Ureter (tissue), 1 donor: Measurements from ENCODE around the gene SIAE. TPM values are rescaled to one million over a fixed set of nuclear protein-coding genes. Genes with fewer than 3 reads are reported as not detected.

Source experiments
- DNase-seq: peaks from one replicate; pipeline ENCODE4 v3.0.0-alpha.2; 2020; ENCODE audit warnings: low spot score
- total RNA-seq: library from RNA; stranded (reverse); gene quantifications from one replicate; pipeline ENCODE4 v1.2.4, GENCODE V29; 2023
- donor health status: DM: yes; HTN: yes; CAD: no.

The SIAE gene
- total RNA-seq, 1 donor from 2014 or later, result 38.8 TPM

- DNase-seq, result no peak
Observed at GRCh38 chr11:124663861-124664260, 9.7 kb downstream of the SIAE start.

GRCh38 chr11:124662106-124662505 lies 11.4 kb downstream of the SIAE start:
- no peak for DNase-seq

GRCh38 chr11:124661553-124661952 lies 12.0 kb downstream of the SIAE start:
- no peak for DNase-seq

DNA sequence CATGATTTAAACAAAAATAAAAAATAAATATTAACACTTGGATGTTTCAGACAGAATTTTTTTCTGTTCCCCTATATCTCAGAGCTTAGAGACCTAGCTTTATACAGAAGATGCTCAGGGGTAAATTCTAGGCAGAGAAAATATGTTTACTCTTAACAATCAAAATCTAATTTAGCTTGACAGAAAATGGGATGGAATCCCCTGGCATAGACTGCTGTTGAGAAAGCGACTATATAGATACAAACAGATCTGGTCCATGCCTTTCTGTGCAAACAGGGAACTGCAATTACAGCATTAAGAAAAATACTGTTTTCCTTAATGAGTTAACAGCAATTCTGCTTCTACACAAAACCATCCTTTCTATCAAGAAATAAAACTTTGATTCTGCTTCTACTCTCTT lies 14.6 kb downstream of the SIAE start:
- DNase-seq, result no peak

DNA sequence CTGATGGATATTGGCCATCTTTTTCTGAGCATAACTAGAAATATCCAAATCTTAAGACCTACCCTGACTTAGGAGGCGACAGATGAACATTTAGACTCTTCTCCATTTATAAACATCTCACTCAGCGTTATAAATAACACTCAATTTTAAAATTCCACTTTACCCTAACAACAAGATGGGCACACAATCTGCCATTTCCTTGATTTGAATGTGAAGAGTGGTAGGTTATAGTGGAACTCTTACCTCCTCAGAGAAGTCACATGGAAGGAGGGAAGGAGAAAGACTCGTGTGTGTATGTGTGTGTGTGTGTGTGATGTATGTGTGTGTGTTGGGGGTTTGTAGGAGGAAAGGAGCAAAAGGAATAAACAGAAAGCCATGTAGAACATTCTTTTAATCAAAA lies 15.0 kb downstream of the SIAE start:
- no peak for DNase-seq

- no peak for DNase-seq
Observed at GRCh38 chr11:124657904-124658303, 15.6 kb downstream of the SIAE start.

DNA sequence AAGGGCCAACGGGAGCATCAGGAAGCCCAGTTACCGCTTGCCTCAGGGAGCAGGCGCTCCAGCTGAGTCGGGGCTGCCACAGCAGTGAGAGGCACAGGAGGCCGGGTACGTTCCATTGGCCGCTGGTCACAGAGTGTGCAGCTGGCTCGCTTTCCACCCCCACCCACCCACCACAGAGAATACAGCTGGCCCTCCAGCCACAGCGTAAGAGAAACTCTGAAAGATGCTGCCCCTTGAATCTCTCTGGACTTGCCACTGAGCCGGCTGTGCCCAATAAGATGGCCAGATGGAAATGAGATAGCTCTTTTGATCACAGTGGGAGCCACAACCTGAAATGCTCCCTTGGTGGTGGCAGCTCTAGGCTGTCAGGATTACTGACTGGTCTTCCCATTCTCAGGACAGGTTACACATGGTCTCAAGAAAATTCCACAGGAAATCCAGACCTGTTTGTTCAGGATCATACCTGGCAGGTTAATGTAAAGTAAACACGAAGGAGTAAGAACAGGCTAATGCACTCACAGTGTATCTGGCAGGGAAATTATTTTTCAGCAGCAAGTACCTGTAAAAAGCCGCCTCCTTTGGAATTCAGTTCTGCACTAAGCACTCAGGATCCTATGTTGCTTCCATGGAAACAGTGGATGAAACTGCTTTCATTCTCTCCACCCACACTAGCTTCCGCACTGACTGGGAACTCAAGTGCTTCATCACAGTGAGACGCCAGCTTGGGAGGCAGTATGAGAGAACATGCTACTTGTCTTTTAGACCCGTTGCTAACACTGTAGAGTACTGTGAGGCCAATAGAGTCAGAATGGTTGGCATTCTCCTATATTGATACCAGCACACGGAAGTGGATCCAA lies 16.5 kb downstream of the SIAE start:
- DNase-seq, result no peak

DNA sequence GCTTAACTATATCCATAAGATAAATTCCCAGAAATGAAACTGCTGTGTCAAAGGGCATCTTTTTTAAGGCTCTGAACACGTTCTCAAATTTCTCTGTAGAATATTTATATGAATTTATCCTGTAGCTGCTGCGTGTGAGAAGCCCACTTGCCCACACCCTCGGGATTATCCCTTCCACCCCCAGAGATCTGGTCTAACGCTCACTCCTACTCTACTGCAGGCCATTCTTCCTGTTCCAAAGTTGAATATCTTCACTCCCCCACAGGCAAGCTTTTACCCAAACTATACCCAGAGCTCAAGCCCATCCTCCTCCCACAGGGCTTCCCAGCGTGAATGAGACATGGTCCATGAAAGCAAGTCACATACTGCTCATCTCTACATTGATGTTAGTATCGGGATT lies 24.9 kb downstream of the SIAE start:
- no peak for DNase-seq

DNA sequence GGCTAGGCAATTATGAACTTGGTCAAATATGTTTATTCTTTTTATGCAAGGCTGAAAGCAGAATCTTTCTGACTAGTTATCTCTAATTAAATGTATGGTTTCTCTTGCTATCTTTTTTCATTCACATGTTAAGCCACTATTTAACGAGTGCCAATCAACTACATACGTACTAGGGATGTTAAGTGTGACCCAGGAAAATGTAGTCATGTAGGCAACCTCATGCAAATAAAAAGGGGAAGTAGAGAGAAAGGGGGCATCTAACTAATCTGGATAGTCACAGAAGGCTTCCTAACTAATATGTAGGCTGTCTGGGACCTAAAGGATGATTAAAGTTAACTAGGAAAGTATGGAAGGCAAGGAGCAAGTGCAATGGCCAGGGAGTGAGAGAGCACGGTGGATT lies 27.4 kb downstream of the SIAE start:
- DNase-seq, result no peak

- peak; percentile 59 for DNase-seq
Observed at GRCh38 chr11:124644426-124645280, 28.9 kb downstream of the SIAE start.

DNA sequence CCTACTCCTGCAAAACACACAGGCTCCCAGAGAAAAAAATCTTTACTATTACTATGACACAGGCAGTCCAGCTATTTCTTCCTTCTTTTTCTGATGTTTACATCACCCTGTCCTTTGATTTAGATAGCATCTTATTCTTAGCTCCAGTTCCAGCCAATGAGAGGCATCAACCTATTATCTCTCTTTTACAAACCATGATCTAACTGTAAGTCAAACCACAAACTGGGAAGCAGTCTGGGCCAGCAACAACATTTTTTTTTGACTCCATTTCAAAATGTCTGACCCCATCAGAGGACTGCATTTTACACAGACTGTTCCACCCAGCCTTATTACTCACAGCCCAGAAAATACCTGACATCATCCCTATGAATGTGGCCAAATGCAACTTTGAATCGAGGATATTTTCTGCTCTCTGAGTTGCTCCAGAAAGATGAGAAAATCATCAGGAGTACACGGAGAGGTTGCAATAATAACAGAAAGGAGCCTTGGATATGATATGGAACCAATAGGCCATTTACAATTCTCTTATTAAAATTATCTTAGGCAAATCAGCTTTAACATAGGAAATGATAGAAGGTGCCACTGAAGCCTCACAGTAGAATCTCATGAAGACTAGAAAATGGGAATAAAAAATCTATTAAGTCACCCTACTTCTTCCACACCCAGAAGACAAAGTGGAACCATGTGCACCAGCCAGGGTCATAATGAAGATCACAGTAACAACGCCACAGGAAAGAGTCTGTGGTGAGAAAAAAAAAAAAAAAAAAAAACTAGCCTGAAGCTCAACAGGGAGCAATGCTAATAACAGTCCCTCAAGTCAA lies 29.7 kb downstream of the SIAE start:
- DNase-seq, result no peak

GRCh38 chr11:124643042-124643604 lies 30.4 kb downstream of the SIAE start:
- no peak for DNase-seq

DNA sequence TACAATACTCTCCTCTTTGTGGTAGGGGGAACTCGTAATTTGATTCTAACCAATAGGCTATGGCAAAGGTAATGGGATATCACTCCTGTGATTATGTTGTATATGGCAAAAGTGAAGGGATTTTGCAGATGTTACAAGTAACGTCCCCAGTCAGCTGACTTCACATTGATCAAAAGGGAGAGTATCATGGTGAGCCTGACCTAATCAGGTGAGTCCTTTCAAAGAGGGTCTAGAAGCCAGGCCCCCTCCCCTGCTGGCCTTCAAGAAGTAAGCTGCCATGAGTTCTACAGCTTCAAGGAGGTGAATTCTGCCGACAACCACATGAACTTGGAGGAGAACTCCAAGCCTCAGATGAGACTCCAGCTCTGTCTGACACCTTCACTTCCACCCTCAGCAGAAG lies 30.9 kb downstream of the SIAE start:
- DNase-seq, result no peak

DNA sequence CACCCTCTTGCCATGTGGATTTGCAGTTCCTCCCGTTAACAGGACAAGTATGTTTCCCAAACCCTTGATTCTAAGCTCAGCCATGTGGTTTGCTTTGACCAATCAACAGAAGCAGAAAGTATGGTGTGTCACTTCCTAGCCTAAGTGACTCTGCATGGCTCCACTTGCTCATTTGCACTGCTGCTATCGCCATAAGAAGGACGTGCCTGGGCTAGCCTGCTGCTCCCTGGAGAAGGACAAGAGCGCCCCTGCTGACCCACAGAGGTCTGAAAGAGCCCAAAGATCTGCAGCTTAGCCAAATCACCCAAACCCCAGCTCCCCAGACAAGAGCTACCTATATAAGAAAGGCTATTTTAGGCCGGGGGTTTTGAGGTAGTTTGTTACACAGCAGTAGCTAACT lies 32.9 kb downstream of the SIAE start:
- DNase-seq, result no peak

DNA sequence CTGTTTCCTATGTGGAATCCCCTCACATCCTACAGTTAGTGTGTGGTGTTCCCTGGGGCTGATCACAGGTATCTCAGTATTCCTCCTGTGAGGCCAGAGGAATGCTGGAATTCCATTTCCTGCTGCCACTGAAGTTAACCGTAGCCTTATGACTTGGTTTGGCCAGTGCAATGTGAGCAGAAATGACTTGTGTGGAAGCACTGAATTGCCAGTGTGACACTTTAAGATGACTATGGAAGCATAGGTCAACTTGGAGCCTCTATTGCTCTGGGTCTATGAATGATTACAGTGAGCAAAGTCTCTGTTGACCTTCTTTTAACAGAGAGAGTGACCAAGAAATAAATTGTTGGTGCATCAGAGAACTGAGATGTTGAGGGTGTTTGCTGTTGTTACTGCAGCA lies 34.4 kb downstream of the SIAE start:
- DNase-seq, result no peak

- DNase-seq, result no peak
Observed at GRCh38 chr11:124638500-124638899, 35.0 kb downstream of the SIAE start.

GRCh38 chr11:124635932-124636331 lies 37.6 kb downstream of the SIAE start:
- DNase-seq, result no peak

DNA sequence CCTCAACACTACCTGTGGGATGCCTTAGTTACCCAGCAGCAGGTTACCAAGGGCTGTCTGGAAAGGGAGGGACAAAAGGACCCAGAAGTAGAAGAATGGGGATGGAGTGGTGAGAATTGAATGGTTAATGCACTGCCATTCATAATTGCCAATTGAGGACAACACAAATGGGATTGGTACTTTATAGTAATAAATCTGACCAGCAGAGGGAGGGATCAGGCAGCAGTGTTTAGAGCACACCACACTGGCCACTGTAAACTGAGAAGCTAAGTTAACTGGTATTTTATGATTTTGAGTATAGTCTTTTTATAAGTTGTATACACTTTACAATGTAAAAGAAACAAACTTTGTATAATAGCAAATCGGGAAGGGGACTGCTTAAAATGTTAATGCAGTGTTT lies 40.2 kb downstream of the SIAE start:
- DNase-seq, result no peak

- no peak for DNase-seq
Observed at GRCh38 chr11:124629961-124630360, 43.6 kb downstream of the SIAE start.

- no peak for DNase-seq
Observed at GRCh38 chr11:124627546-124627945, 46.0 kb downstream of the SIAE start.

DNA sequence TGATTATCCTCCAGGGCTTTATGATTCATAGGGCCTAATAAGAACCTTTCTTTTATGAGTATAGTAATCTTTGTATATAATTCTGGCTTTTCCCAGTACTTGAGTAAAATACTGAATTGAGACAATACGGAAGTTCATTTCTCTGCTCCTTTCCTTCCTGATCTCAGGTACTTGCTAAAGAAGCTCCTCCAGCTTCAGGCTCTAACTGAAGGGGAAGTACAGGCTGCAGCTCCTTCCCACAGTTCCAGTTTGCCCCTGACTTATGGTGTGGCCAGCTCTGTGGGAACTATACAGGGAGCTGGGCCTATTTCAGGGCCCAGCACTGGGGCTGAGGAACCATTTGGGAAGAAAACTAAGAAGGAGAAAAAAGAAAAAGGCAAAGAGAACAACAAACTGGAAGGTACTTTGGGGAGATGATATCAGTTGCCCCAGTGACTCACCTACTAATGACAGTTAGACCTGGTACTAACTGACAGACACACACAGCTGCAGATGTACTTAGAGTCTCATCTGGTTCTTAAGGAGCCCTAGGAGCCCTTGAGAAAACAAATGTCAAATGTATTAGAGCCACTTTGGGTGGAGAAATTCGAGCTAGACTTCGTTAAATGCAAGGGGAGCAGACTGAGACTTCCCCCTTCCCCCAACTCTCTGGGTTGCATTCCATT lies 47.9 kb downstream of the SIAE start:
- DNase-seq, result no peak
